Measurements from ENCODE around the gene KDM4F.

The KDM4F gene

DNA sequence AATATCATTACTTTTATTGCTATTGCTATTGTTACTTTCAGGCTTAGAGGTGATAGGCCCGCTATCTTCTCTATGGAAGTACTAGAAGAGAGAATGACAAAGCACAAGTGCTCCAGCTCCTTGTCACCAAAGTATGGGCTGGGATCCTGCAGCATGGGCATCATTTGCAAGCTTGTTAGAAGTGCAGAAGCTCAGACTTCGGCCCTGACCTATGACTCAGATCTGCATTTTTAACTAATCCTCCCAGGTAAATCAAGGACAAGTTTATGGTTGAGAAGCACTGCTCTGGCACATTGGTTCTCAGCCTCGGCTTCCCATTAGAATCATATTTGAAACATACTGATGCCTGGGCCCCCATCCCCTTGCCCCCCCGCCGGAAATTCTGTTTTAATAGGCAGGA is 31.8 kb downstream of the KDM4F start:
- Histone ChIP-seq H3K27ac (ENCODE audit: low read length) (no peak overlapping the region), H3K36me3 (ENCODE audit: control insufficient read depth in 1 of 2, insufficient read depth in 2 of 2, low read length in 2 of 2) (no peaks in the 10 kb centered on the region), H3K9me3 (ENCODE audit: control insufficient read depth in 1 of 2, low read length in 2 of 2) (no peaks in the 10 kb centered on the region), H3K4me3 (ENCODE audit: low read depth in 1 of 2, low read length in 2 of 2) (no peak overlapping the region), H3K4me1 (ENCODE audit: control insufficient read depth in 1 of 2, insufficient read depth in 2 of 2, low read length in 2 of 2) (peaks cover 0 to 3% of the 10 kb centered on the region in 2 donors), H3K27me3 (ENCODE audit: low read depth, low read length) (no peaks in the 10 kb centered on the region)

DNA sequence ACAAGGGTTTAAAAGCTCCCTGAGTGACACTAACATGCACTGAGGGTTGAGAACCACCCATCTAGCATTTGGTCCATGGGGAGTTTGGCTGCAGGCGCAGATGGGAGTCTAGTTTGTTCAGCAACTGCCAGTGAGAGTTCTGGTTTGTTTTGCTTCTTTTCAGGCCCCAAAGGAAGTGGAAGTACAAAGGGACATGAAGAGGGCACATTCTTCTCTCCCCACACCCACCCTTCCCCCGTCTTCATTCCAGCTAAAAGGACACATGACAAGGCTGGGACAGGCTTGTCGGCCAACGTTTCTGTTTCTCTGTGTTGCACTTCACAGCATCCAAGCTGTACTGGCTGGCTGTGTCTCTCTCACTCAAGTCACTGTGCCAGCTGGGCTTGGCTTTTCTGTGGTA is 32.2 kb downstream of the KDM4F start:
- Histone ChIP-seq H3K27ac (ENCODE audit: low read length) (no peak overlapping the region), H3K4me3 (ENCODE audit: low read depth in 1 of 2, low read length in 2 of 2) (no peak overlapping the region), H3K27me3 (ENCODE audit: low read depth, low read length) (no peaks in the 10 kb centered on the region), H3K9me3 (ENCODE audit: control insufficient read depth in 1 of 2, low read length in 2 of 2) (no peaks in the 10 kb centered on the region), H3K4me1 (ENCODE audit: control insufficient read depth in 1 of 2, insufficient read depth in 2 of 2, low read length in 2 of 2) (peaks cover 0 to 3% of the 10 kb centered on the region in 2 donors), H3K36me3 (ENCODE audit: control insufficient read depth in 1 of 2, insufficient read depth in 2 of 2, low read length in 2 of 2) (no peaks in the 10 kb centered on the region)

DNA sequence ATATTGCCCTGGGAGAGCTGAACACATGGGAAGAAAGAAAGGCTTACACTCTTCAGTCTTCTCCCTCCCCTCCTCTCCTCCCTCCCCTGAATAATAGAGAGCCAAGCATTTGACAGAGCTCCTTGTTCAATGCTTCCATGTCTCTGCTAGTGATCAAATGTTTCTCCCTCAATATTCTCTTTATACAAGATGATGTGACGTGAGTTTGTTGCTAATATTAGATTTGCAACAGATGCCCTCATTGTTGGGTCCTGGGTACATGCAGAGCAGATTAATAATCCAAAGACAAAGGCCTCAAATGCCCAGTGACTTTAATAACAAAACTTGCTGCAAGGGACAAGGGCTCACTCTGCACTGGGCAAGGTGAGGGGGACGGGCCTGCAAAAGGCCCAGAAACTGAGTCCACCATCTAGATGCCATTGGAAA is 33.4 kb downstream of the KDM4F start:
- H3K36me3 ChIP-seq (ENCODE audit: control insufficient read depth in 1 of 2, insufficient read depth in 2 of 2, low read length in 2 of 2), result no peaks in the 10 kb centered on the region
- no peaks in the 10 kb centered on the region for H3K27me3 ChIP-seq (ENCODE audit: low read depth, low read length)
- H3K9me3 ChIP-seq (ENCODE audit: control insufficient read depth in 1 of 2, low read length in 2 of 2), result no peaks in the 10 kb centered on the region
- H3K27ac ChIP-seq (ENCODE audit: low read length), result no peak overlapping the region
- no peaks in the 10 kb centered on the region for H3K4me1 ChIP-seq (ENCODE audit: control insufficient read depth in 1 of 2, insufficient read depth in 2 of 2, low read length in 2 of 2)
- no peak overlapping the region for H3K4me3 ChIP-seq (ENCODE audit: low read depth in 1 of 2, low read length in 2 of 2)

DNA sequence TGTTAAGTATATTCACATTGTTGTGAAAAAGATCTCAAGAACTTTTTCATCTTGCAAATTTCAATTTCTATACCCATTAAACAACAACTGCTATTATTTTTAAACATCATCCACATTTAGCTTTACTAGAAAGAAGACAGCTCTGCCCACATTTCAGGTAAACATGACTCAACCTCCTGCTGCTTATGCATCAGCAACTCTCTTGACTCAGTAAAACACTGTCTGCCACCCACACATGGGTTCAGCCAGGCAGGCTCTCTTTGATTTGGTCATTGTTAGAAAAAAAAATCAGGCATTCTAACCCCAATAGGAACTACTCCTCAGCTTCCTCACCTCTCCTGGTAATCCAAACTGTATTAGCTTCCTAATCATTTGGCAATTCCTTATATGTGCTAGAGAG is 35.3 kb downstream of the KDM4F start:
- Histone ChIP-seq H3K4me1 (ENCODE audit: control insufficient read depth in 1 of 2, insufficient read depth in 2 of 2, low read length in 2 of 2) (peaks cover 0 to 3% of the 10 kb centered on the region in 2 donors), H3K9me3 (ENCODE audit: control insufficient read depth in 1 of 2, low read length in 2 of 2) (no peaks in the 10 kb centered on the region), H3K4me3 (ENCODE audit: low read depth in 1 of 2, low read length in 2 of 2) (no peak overlapping the region), H3K27me3 (ENCODE audit: low read depth, low read length) (no peaks in the 10 kb centered on the region), H3K27ac (ENCODE audit: low read length) (no peak overlapping the region), H3K36me3 (ENCODE audit: control insufficient read depth in 1 of 2, insufficient read depth in 2 of 2, low read length in 2 of 2) (no peaks in the 10 kb centered on the region)

DNA sequence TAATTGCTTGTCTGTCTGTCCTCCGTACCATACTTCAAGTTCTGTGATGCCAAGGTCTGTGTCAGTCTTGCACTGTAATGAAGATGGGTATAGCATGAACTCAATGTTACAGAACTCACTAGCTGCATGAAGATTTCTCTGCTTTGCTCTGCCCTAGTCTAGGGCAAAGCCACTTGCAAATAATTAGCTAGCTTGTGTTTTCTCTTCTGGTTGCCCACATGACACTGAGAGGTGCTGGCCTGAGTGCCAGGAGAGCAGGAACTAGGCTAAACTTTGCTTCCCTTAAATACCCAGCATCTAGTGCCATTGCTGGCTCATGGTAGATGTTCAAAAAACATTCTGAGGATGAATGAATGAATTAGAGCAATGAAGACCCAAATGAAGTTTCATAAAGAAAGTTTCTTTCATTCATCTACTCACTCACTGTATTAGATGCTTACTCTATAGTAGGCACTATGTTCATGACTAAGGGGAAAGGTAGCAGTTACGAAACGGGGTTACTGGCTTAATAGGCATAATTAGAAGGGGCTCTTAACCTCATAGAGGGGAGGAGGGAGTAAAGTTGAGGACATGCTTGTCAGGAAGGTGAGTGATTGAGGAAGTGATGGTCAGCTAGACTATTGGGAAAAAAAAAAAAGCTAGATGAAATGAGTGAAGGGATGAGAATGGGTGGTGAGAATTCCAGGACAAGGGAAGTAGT is 36.0 kb downstream of the KDM4F start:
- Histone ChIP-seq H3K4me3 (ENCODE audit: low read depth in 1 of 2, low read length in 2 of 2) (no peak overlapping the region), H3K4me1 (ENCODE audit: control insufficient read depth in 1 of 2, insufficient read depth in 2 of 2, low read length in 2 of 2) (peaks cover 0 to 3% of the 10 kb centered on the region in 2 donors), H3K27me3 (ENCODE audit: low read depth, low read length) (no peaks in the 10 kb centered on the region), H3K27ac (ENCODE audit: low read length) (no peak overlapping the region), H3K9me3 (ENCODE audit: control insufficient read depth in 1 of 2, low read length in 2 of 2) (no peaks in the 10 kb centered on the region), H3K36me3 (ENCODE audit: control insufficient read depth in 1 of 2, insufficient read depth in 2 of 2, low read length in 2 of 2) (no peaks in the 10 kb centered on the region)

DNA sequence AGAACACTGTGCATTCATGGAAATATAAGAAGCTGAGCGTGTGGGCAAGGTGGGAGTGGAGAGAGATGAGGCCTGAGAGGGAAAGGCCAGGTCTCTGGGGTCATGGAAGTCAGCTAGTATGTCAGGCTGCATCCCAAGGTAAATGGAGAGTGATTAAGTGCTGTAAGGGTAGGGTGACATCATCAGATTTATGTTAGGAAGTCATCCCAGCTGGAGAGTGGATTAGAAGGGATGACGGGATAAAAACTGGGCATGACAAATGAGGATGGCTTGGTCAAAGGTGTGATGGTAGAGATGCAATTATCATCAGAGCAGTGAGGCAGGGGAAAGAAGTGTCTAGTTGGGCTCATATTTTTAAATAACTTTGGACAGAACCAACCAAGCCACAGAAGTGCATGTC is 36.9 kb downstream of the KDM4F start:
- Histone ChIP-seq H3K36me3 (ENCODE audit: control insufficient read depth in 1 of 2, insufficient read depth in 2 of 2, low read length in 2 of 2) (no peaks in the 10 kb centered on the region), H3K27ac (ENCODE audit: low read length) (no peak overlapping the region), H3K9me3 (ENCODE audit: control insufficient read depth in 1 of 2, low read length in 2 of 2) (no peaks in the 10 kb centered on the region), H3K27me3 (ENCODE audit: low read depth, low read length) (no peaks in the 10 kb centered on the region), H3K4me1 (ENCODE audit: control insufficient read depth in 1 of 2, insufficient read depth in 2 of 2, low read length in 2 of 2) (peaks cover 0 to 3% of the 10 kb centered on the region in 2 donors), H3K4me3 (ENCODE audit: low read depth in 1 of 2, low read length in 2 of 2) (no peak overlapping the region)

DNA sequence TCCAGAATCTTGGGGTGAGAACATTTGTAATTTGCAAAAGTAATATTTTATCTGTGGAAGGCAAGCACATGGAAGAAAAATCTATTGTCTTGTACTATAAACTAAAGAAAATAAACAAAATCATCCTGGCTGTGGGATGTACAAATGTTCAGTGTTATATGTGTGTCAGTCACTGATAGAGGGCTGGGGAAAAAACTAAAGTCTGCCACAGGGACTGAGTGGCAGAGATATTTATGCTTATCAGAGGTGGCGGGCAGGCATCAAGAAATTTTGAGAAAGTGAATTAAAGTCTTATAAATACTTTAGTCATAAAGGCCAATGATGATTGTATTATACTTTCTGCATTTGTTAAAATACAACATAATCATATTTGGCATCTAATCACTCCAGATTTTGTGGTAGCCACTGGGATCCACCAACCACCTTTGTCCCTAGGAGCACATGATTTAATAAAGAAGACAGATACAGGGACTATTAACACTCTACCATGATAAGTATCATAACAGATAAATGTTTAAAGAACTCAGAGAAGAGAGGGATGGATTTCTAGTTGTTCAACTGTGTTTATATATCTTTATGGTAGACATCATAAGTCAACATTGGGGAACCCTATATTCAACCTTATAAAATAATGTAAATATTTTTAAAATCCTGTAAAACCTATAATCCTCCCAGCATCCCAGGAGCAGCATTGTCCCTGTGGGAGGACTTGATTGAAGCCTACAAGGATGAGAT is 37.8 kb downstream of the KDM4F start:
- Histone ChIP-seq H3K27me3 (ENCODE audit: low read depth, low read length) (no peaks in the 10 kb centered on the region), H3K4me1 (ENCODE audit: control insufficient read depth in 1 of 2, insufficient read depth in 2 of 2, low read length in 2 of 2) (peaks cover 0 to 3% of the 10 kb centered on the region in 2 donors), H3K36me3 (ENCODE audit: control insufficient read depth in 1 of 2, insufficient read depth in 2 of 2, low read length in 2 of 2) (no peaks in the 10 kb centered on the region), H3K4me3 (ENCODE audit: low read depth in 1 of 2, low read length in 2 of 2) (no peak overlapping the region), H3K9me3 (ENCODE audit: control insufficient read depth in 1 of 2, low read length in 2 of 2) (no peaks in the 10 kb centered on the region), H3K27ac (ENCODE audit: low read length) (no peak overlapping the region)

DNA sequence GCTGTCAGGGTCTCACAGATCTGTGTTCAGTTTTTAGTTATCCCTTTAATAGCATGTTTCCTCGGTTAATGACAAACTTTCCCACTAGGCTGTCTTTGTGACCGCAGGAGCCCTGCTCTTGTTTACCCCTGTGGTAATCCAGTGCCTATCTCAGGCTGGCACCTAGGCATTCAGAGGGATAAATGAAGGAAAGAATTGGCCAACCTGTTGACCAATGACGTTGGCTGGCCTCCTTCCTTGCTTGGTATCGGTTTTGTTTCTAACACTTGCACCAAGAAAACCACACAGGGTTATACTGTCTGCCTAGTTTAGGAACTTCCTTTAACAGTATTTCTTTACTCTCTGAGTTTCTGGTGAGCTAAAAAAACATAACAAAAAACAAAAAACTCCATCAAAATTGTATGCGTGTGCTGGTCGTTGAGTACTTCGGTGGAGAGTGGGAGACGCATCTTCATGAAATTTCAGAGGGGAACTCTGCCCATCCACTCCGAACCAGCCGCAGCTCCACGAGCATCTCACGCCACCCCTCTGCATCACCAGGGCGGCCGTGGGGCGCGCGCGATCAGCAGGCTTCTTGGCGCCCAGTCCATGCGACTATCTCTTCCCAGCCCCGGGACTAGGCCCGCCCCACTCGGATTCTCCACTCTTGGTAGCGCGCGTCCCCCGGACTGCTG is 39.9 kb downstream of the KDM4F start:
- Histone ChIP-seq H3K9me3 (ENCODE audit: control insufficient read depth in 1 of 2, low read length in 2 of 2) (no peaks in the 10 kb centered on the region), H3K36me3 (ENCODE audit: control insufficient read depth in 1 of 2, insufficient read depth in 2 of 2, low read length in 2 of 2) (no peaks in the 10 kb centered on the region), H3K27me3 (ENCODE audit: low read depth, low read length) (no peaks in the 10 kb centered on the region), H3K4me3 (ENCODE audit: low read depth in 1 of 2, low read length in 2 of 2) (peak overlapping the region; percentile 81 to 88), H3K4me1 (ENCODE audit: control insufficient read depth in 1 of 2, insufficient read depth in 2 of 2, low read length in 2 of 2) (peaks cover 0 to 7% of the 10 kb centered on the region in 2 donors), H3K27ac (ENCODE audit: low read length) (peak overlapping the region; percentile 68)

DNA sequence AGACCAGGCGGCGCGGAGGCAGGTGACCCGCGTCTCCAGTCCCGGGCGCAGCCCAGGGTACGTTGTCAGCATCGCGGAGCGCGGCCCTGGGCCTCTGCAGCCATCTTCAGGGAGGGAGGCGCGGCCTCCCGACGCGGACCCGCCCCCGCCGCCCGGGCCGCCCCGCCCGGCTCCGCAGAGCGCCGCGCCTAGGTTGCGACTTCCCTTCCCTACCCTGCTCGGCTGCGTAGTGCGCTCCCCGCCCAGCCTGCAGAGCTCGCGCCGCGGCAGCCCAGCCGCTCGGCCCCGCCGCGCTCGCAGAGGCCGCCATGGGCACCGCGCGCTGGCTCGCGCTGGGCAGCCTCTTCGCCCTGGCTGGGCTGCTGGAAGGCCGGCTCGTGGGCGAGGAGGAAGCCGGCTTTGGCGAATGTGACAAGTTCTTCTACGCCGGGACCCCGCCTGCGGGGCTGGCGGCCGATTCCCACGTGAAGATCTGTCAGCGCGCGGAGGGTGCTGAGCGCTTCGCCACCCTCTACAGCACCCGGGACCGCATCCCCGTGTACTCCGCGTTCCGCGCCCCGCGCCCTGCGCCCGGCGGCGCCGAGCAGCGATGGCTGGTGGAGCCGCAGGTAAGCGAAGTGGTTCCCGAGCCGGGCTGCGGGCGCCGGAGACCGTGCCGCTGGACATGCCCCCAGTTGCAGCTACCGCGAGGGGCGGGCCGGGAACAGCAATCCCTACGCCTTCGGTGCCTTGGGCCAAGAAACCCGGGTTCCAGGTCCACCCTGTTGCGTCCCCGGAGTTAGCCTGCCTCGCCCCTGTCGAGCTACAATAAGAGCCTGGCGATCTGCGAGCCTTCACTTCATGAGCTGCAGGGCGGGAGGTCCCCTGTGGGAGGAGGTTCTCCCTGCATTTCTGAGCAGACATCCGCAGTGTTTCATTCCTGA is 40.7 kb downstream of the KDM4F start, which contains the start of gene ENDOD1:
TSS of gene ENDOD1 (plus strand) at position 227 of the 923 bp plus-strand sequence. CDS start at position 309, 82 bp downstream.
- Histone ChIP-seq H3K27me3 (ENCODE audit: low read depth, low read length) (no peaks in the 10 kb centered on the region), H3K4me3 (ENCODE audit: low read depth in 1 of 2, low read length in 2 of 2) (peak within 1 kb of the TSS; percentile 81 to 88), H3K9me3 (ENCODE audit: control insufficient read depth in 1 of 2, low read length in 2 of 2) (no peaks in the 10 kb centered on the region), H3K36me3 (ENCODE audit: control insufficient read depth in 1 of 2, insufficient read depth in 2 of 2, low read length in 2 of 2) (no peaks in the 10 kb centered on the region), H3K4me1 (ENCODE audit: control insufficient read depth in 1 of 2, insufficient read depth in 2 of 2, low read length in 2 of 2) (peaks cover 0 to 7% of the 10 kb centered on the region in 2 donors), H3K27ac (ENCODE audit: low read length) (peak within 1 kb of the TSS; percentile 68)

DNA sequence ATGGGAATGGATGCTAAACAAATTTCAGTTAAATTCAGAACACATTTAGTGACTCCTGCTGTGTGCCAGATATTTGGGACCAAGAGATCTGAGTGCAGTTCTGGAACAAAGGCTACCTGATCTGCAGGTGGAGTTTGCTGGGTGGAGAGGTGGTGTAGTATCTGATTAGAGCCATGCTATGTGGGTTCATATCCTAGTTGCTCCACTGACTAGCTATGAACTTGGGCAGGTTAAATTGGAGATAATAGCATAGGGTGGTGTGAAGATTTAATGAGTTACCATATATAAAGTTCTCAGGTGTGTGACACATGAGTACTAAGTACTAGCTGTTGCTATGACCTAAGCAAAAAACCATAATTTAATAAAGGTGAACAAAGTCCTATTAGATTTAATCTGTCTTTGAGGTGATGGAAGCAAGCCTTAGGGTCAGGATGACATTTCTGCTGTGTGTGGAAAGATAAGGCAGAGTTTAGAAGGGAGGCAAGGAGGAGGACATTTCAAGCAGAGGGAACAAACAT is 42.5 kb downstream of the KDM4F start:
- Histone ChIP-seq H3K27me3 (ENCODE audit: low read depth, low read length) (no peaks in the 10 kb centered on the region), H3K9me3 (ENCODE audit: control insufficient read depth in 1 of 2, low read length in 2 of 2) (no peaks in the 10 kb centered on the region), H3K36me3 (ENCODE audit: control insufficient read depth in 1 of 2, insufficient read depth in 2 of 2, low read length in 2 of 2) (no peaks in the 10 kb centered on the region), H3K27ac (ENCODE audit: low read length) (no peak overlapping the region), H3K4me1 (ENCODE audit: control insufficient read depth in 1 of 2, insufficient read depth in 2 of 2, low read length in 2 of 2) (peaks cover 0 to 10% of the 10 kb centered on the region in 2 donors), H3K4me3 (ENCODE audit: low read depth in 1 of 2, low read length in 2 of 2) (peak overlapping the region in 1 of 2 donors; percentile 81)
